WERI-Rb-1 (cell line): ENCODE results near the gene CDK16.
A peak's percentile ranks its signal among the peaks of the same experiment; 100 is the strongest.

Source experiments
- DNase-seq: peaks from one replicate; pipeline ENCODE4 v3.0.0-alpha.2; 2020
- H3K27ac ChIP-seq: fragments of 250-450 bp; sonication (Bioruptor Pico); 2 replicates; pipeline ENCODE4 v1.5.1; 2020; ENCODE audit warnings: mild to moderate bottlenecking, moderate library complexity
- H3K27me3 ChIP-seq: fragments of 250-450 bp; sonication (Bioruptor Pico); 2 replicates; pipeline ENCODE4 v1.5.1; 2021; ENCODE audit warnings: mild to moderate bottlenecking, low read depth, moderate library complexity; ENCODE audit not compliant: insufficient read depth, severe bottlenecking
- H3K36me3 ChIP-seq: fragments of 250-450 bp; sonication (Bioruptor Pico); 2 replicates; pipeline ENCODE4 v1.5.1; 2020; ENCODE audit warnings: mild to moderate bottlenecking, moderate library complexity
- H3K4me3 ChIP-seq: 2 replicates; pipeline ENCODE4 v1.5.1; 2011; ENCODE audit warnings: low read depth, mild to moderate bottlenecking, control low read depth, low read length
- H3K9me3 ChIP-seq: fragments of 250-450 bp; sonication (Bioruptor Pico); 2 replicates; pipeline ENCODE4 v1.5.1; 2021; ENCODE audit warnings: mild to moderate bottlenecking, moderate library complexity; ENCODE audit not compliant: severe bottlenecking
- CTCF ChIP-seq: IDR thresholded peaks from 2 replicates; pipeline ENCODE4 v1.5.1; 2011; ENCODE audit warnings: low read depth, mild to moderate bottlenecking, control low read depth, inconsistent platforms, low read length

Gene CDK16

GRCh38 chrX:47202316-47202715 lies 16.2 kb upstream of the CDK16 start:
- no peak for TF ChIP-seq CTCF
- H3K27me3 ChIP-seq: no peaks in the 10 kb centered on the region
- peaks cover 89% of the 10 kb centered on the region for H3K36me3 ChIP-seq
- H3K27ac ChIP-seq: no peak overlapping the region
- DNase-seq: no peak
- H3K9me3 ChIP-seq: no peaks in the 10 kb centered on the region
- H3K4me3 ChIP-seq: no peak overlapping the region

GRCh38 chrX:47202877-47203276 lies 15.6 kb upstream of the CDK16 start:
- no peak overlapping the region for H3K4me3 ChIP-seq
- no peak for TF ChIP-seq CTCF
- H3K36me3 ChIP-seq: peaks cover 88% of the 10 kb centered on the region

GRCh38 chrX:47204970-47205369 lies 13.5 kb upstream of the CDK16 start:
- Histone ChIP-seq H3K4me3 (no peak overlapping the region), H3K27me3 (no peaks in the 10 kb centered on the region), H3K36me3 (peaks cover 89% of the 10 kb centered on the region), H3K27ac (no peak overlapping the region), H3K9me3 (no peaks in the 10 kb centered on the region)
- peak; percentile 43; the same call in 1 of the 2 replicates for TF ChIP-seq CTCF
- peak; percentile 31 for DNase-seq

More at GRCh38 chrX:47202877-47203276, 15.6 kb upstream of the CDK16 start:
- Histone ChIP-seq H3K27ac (no peak overlapping the region), H3K9me3 (no peaks in the 10 kb centered on the region), H3K27me3 (no peaks in the 10 kb centered on the region)
- no peak for DNase-seq

GRCh38 chrX:47206316-47206715 lies 12.2 kb upstream of the CDK16 start:
- no peak overlapping the region for H3K27ac ChIP-seq
- no peak for DNase-seq
- no peak overlapping the region for H3K4me3 ChIP-seq

GRCh38 chrX:47208108-47208507 lies 10.4 kb upstream of the CDK16 start:
- no peak overlapping the region for H3K27ac ChIP-seq
- H3K36me3 ChIP-seq: peaks cover 88% of the 10 kb centered on the region
- no peak overlapping the region for H3K4me3 ChIP-seq
- TF ChIP-seq CTCF: no peak
- H3K27me3 ChIP-seq: no peaks in the 10 kb centered on the region
- DNase-seq: no peak
- no peaks in the 10 kb centered on the region for H3K9me3 ChIP-seq

More at GRCh38 chrX:47206316-47206715, 12.2 kb upstream of the CDK16 start:
- TF ChIP-seq CTCF: no peak
- H3K36me3 ChIP-seq: peaks cover 89% of the 10 kb centered on the region
- no peaks in the 10 kb centered on the region for H3K27me3 ChIP-seq
- H3K9me3 ChIP-seq: no peaks in the 10 kb centered on the region

GRCh38 chrX:47209508-47210238 lies 8.8 kb upstream of the CDK16 start:
- H3K27me3 ChIP-seq: no peaks in the 10 kb centered on the region
- H3K9me3 ChIP-seq: no peaks in the 10 kb centered on the region
- DNase-seq: no peak
- no peak overlapping the region for H3K27ac ChIP-seq
- no peak for TF ChIP-seq CTCF
- H3K4me3 ChIP-seq: no peak overlapping the region
- H3K36me3 ChIP-seq: peaks cover 94% of the 10 kb centered on the region
